ENCODE results near the gene KLK1. TPM values are rescaled to one million over a fixed set of nuclear protein-coding genes. Genes with fewer than 3 reads are reported as not detected.
"Not testable (repeated sequence)": the region's sequence is repeated elsewhere in the genome, so short reads cannot be mapped to it uniquely, and the experiment has no call there.

Gene KLK1
- total RNA-seq, 2 donors from 2014 or later, result 0.27 TPM; not detected in 1

DNA sequence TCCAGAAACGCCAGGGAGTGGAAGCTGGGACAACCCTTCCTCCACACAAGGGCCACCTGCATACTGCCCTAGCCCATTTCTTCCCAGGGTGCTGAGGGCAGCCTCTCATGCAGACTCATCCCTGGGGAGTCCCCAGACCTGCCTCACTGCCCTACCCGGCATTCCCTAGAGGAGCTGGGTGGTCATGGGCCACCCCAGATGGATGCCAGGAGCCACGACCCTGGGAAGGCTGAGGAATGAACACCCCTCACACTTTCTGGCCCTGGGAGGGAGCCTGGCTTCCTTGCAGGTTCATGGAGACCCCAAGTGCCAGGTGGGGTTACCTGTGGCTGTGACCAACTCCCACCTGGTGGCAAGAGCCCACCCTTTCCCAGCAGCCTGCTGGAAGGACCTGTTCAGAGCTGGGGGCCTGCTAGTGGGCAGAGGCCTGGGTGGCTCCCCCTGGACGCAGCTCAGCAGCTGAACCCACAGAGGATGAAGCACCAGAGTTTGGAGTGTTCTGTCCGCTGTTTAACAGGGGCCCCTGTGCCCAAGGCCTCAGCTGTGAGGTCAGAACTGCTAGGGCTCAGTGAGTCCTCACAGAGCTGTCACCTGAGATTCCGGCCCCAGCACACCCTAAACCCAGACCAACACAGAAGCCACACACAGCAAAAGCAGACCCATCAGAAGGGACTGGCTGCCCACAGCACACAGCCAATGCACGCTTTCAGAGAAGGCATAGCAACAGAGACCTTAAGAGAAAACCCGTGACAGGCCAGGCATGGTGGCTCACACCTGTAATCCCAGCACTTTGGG, 26.8 kb downstream of the KLK1 start:
- ATAC-seq (no peak), DNase-seq (no peak)
- intact Hi-C loops (cut with DNase I), result no loop called here

DNA sequence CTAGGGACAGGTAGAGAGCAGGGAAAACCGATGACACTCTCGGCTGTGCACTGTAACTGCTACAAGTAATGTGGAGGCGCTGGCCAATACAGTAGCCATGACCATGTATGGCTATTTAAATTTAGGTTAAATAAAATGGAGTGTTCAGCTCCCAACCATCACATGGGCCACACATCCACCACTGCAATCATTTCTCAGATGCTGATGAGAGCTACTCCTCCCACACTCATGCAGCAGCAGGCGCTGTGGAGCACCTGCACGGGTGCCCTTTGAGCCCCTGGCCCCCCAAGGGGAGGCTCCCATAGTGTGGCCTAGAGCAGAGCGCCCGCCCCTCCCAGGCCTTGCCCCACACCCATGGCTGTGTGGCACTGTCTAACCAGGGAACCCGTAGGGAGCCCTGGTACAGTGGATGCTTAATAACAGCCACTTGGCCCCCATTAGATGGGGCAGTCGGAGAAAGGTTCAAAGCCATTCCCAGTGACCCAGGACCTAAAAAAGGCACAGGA, 27.4 kb downstream of the KLK1 start:
- intact Hi-C loops (cut with DNase I), result no loop called here
- ATAC-seq, result no peak
- no peak for DNase-seq

DNA sequence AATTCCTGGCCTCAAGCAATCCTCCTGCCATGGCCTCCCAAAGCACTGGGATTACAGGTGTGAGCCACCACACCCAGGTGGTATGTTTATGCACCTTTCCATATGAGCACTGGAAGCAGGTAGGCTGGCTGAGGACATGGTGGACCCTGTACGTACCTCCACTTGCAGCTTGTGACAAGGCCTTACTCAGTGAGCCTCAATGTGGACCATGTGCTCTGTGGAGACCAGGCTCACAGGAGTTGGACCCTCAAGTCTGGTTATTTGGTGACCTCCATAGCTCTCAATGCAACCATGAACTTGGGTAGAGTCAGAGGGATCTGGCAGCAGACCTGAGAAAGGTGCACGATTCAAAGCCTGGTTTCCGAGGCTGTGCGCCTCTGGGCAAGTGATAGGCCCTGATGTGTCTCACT, 27.9 kb downstream of the KLK1 start:
- no peak for DNase-seq
- ATAC-seq, result no peak
- intact Hi-C loops (cut with DNase I), result no loop called here

DNA sequence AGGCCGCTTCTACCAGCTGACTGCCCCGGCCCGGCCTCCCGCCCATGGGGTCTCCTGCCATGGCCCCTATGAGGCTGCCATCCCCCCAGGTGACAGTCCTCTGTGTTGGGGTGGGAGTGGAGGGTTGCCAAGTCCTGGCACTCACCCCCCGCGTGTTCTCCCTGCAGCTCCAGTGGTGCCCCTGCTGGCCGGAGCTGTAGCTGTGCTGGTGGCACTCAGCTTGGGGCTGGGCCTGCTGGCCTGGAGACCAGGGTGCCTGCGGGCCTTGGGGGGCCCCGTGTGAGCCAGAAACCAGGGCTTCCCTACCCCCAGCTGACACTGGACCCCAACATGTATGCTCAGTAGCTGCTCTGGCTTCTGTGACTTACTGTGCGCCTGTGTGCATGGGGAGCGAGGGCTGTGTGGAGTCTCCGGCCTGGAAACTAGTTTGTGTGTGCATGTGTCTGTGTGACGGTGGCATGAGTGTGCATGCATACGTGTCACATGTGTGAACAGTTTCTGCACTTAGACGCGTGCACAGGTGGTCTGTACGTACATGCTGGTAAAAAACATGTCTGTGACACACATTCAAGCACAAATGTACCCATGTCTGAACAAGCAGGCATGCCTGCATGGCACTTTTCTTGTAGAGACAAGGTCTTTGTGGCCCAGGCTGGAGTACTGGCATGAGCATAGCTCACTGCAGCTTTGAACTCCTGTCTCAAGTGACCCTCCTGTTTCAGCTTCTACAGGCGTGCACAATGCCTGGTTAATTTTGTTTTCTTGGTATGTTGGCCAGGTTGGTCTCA, 28.5 kb downstream of the KLK1 start:
- intact Hi-C loops (cut with DNase I), result no loop called here
- DNase-seq (no peak), ATAC-seq (peak in 1 of 2 donors; percentile 4)

DNA sequence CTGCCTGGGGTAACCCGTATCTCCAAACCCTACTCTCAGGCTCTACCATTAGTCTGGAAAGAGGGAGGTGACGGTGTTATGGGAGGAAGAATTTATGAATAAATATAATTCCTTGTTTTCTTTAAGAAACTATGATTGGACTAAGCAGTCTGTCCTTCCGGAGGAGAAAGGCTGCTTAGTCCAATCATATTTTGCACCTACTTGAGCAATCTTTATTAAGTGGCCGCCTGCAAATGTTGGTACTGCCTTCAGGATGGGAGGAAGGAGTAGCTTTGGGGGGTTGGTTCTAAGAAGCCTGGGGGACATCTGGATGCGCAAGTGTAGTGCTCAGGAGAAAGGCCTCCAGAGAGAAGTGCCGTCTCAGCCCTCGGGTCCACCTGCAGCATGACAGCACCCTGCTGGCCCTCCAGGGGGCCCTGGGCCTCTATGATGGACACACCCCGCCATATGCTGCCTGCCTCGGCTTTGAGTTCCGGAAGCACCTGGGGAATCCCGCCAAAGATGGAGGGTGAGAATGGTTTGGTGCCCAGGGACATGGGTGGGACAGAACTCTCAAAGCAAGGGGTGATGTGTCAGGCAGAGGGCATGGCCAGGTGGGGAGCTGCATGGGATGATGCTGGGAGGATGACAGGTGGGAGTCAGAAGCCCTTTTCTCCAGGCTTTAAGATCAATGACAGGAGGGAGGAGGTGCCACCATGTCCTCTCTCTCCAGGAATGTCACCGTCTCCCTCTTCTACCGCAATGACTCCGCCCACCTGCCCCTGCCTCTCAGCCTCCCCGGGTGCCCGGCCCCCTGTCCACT, 29.3 kb downstream of the KLK1 start:
- DNase-seq (no peak), ATAC-seq (peak in 1 of 2 donors; percentile 6)
- intact Hi-C loops (cut with DNase I), result no loop called here

DNA sequence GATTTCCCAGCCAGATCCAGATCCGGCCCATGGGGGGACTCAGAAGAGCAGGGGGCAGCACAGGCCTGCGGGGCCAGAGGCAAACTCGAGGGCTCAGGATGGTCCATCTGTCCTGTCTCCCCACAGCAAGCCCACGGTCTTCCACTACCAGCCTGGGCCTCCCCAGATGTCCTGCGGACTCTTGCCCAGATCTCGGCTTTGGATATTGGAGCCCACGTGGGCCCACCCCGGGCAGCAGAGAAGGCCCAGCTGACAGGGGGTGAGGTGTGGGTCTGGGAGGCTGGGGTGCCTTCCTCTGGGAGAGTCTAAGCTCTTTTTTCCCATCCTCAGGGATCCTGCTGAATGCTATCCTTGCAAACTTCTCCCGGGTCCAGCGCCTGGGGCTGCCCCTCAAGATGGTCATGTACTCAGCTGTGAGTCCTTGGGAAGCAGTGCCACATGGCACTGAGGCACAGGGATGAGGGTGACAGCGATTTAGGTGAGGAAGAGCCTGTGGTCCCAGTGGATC, 30.0 kb downstream of the KLK1 start:
- no peak for ATAC-seq
- intact Hi-C loops (cut with DNase I), result no loop called here

DNA sequence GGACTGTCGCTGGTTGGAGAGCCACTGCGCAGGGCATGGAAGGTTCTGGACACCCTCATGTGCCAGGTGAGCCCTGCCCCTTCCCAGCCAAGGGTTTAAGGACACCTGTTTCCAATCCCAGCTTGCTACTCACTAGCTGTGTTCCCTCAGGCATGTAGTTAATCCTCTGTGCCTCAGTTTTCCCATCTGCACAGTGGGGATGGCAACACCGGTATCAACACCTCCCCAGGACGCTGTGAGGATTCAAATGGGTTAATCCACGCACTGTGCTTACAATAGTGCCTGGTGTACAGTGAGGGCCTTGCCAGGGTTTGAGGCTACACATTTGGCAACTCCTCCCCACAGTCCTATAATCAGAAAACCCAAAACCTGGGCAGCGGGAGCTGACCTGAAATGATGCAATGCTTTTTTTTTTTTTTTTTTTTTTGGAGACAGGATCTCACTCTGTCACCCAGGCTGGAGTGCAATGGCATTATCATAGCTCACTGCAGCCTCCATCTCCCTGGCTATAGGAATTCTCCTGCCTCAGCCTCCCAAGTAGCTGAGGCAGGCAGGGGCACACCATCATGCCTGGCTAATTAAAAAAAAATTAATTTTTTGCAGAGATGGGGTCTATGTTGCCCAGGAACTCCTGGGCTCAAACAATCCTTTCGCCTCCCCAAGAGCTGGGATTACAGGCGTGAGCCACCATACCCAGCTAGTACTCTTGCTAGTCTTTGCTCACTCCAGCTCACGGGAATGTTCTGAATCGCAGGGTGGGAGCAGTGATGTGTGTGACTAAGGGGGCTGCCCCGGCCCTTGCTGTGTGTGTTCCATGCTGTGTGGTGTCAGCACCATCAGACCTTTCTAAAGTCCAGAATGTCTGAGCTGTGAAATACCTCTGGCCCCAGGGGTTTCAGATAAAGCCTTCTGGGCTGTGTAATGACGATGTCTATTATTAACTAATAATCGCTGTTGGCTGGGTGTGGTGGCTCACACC, 31.0 kb downstream of the KLK1 start:
- intact Hi-C loops (cut with DNase I), result no loop called here
- ATAC-seq, result no peak
- DNase-seq, result no peak

More for the DNA sequence above, 30.0 kb downstream of the KLK1 start:
- DNase-seq, result no peak

DNA sequence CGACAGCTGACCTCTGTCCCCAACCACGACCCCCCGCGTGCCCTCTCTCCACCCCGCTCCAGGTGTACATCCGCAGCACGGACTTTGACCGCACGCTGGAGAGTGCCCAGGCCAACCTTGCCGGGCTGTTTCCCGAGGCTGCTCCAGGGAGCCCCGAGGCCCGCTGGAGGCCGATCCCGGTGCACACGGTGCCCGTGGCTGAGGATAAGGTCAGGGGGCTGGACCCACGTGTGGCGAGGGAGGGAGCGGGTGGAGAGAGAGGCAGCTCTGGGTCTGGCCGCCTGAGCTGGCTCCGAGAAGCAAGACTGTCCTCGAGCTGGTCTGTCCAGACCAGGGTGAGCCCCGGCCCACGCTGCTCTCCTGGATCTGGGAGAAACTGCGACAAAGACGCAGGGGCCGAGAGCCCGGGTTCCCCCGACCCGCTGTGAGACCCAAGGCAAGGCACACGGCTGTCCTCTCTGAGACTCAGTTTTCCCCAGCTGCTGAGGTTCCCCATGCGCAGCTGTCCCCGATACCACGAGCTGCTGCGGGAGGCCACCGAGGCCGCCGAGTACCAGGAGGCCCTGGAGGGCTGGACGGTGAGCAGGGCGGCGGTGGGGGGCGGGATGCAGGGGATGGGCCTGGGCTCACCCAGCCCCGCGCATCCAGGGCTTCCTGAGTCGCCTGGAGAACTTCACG, 31.9 kb downstream of the KLK1 start:
- DNase-seq, result no peak
- no peak for ATAC-seq
- intact Hi-C loops (cut with DNase I), result no loop called here

DNA sequence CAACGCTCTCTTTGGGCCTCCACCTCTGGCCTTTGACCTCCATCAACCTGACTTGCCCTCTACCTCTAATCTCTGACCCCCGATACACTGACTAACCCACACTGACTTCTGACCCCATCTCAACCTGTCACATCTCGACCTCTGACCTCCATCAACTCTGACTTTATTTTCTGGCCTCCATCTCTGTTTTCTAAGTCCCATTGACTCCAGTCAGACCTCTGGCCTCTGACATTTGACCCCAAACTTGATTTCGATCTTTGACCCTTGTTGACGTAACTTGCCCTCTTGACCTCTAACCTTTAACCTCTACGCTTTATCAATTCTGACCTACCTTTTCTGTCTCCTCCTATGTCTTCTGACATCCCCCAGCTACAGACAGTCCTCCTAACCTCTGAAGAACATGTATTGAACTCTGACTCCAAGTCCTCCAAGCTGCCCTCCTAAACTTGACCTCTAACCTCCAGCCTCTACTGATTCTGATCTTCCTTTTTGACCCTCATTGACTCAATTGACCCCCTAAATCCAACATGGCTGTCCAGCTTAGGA, 32.6 kb downstream of the KLK1 start:
- DNase-seq, result no peak
- no peak for ATAC-seq
- intact Hi-C loops (cut with DNase I), result no loop called here

DNA sequence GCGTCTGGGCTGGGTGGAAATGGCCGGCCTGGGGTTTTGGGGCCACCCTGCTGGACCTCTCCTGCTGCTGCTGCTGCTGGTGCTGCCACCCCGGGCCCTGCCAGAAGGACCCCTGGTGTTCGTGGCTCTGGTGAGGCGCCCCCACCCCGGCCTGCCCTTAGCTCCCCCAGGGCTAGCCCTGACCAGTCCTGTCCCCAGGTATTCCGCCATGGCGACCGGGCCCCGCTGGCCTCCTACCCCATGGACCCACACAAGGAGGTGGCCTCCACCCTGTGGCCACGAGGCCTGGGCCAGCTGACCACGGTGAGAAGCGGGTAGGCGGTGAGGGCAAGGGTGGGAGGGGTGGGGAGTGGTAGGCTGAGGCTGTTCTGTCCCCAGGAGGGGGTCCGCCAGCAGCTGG, 33.2 kb downstream of the KLK1 start, which contains the start of gene ACP4:
TSS of gene ACP4 (plus strand) at position 20 of the 400 bp plus-strand sequence. CDS start at position 20, 0 bp downstream.
- DNase-seq (no peak), ATAC-seq (no peak)
- intact Hi-C loops (cut with DNase I), result no loop called here

DNA sequence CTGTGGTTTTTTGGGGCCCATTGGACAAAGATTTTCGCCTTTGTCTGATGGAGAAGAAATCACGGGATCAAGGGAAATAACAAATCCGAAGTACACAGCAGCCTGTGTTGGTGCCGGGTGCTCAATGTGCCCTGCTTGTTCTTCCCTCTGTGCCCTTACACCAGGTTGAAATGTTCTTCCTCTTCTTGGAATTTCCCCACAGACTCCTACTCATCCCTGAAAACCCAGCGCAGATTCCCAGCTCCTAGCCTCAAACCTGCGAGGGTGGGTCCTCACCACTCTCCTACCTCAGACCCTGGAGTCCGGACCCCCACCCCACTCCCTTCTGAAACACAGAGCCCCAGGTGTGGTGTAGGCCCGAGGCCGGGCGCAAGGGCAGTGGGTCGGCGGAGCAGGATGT, 38.3 kb downstream of the KLK1 start:
- DNase-seq (no peak), ATAC-seq (no peak)
- intact Hi-C loops (cut with DNase I), result loop anchor here in 1 of 2 donors (10.0 kb wide), 3 partner anchors 81 to 431 kb away; no protein-coding TSS in a partner anchor

DNA sequence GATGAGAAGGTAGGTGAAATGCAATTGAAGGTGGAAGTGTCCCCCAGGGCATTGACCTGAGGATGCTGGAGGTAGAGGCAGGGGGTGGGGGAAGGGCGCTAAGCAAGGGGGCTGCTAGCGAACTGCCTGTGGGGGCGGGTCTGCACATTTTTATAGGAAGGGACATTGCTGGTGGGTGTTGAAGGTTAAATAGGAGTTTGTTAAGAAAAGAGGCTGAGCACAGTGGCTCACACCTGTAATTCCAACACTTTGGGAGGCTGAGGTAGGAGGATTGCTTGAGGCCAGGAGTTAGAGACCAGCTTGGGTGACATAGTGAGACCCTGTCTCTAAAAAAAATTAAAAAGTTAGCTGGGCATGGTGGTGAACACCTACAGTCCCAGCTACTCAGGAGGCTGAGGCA, 38.9 kb downstream of the KLK1 start:
- intact Hi-C loops (cut with DNase I), result loop anchor here in 1 of 2 donors (10.0 kb wide), 3 partner anchors 80 to 430 kb away; no protein-coding TSS in a partner anchor
- ATAC-seq, result no peak
- no peak for DNase-seq

DNA sequence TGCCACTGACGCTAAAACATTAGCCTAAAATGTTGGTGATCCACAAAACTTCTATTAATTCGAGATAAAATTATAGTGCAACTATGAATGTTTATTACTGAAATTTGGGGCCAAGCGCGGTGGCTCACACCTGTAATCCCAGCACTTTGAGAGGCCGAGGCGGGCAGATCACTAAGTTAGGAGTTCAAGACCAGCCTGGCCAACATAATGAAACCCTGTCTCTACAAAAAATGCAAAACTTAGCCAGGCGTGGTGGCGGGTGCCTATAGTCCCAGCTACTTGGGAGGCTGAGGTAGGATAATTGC, 39.8 kb downstream of the KLK1 start:
- not testable (repeated sequence) for ATAC-seq, DNase-seq
- intact Hi-C loops (cut with DNase I), result loop anchor here (2.0 to 10.0 kb wide), 4 partner anchors 79 to 429 kb away; no protein-coding TSS in a partner anchor

DNA sequence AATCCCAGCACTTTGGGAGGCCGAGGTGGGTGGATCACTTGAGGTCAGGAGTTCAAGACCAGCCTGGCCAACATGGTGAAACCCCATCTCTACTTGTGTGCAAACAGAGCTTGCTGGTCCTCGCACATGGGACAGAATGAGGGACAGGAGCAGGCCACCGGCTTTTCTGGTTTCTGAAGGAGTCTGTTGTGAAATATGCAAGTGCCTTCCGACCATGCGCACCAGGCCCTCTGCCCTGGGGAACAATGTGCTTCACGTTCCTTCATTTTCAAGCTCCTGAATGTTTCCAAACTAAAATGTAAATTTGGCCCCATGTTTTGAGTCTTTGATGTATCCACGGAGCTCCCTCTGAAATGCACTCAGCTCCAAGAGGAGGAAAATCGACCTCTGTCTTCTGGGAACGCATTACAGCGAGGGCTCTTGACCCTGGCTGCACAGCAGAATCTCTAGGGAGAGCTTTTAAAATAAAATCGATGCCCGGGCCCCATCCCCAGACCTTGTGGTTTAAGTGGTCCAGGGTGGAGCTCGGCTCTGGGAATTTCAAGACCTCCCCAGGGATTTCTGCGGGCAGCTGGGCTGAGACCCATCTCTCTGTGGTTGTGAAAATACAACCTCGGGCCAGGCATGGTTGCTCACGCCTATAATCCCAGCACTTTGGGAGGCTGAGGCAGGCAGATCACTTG, 42.7 kb downstream of the KLK1 start:
- intact Hi-C loops (cut with DNase I), result loop anchor here in 1 of 2 donors (10.0 kb wide), 3 partner anchors 76 to 426 kb away; no protein-coding TSS in a partner anchor
- DNase-seq (no peak), ATAC-seq (no peak)

DNA sequence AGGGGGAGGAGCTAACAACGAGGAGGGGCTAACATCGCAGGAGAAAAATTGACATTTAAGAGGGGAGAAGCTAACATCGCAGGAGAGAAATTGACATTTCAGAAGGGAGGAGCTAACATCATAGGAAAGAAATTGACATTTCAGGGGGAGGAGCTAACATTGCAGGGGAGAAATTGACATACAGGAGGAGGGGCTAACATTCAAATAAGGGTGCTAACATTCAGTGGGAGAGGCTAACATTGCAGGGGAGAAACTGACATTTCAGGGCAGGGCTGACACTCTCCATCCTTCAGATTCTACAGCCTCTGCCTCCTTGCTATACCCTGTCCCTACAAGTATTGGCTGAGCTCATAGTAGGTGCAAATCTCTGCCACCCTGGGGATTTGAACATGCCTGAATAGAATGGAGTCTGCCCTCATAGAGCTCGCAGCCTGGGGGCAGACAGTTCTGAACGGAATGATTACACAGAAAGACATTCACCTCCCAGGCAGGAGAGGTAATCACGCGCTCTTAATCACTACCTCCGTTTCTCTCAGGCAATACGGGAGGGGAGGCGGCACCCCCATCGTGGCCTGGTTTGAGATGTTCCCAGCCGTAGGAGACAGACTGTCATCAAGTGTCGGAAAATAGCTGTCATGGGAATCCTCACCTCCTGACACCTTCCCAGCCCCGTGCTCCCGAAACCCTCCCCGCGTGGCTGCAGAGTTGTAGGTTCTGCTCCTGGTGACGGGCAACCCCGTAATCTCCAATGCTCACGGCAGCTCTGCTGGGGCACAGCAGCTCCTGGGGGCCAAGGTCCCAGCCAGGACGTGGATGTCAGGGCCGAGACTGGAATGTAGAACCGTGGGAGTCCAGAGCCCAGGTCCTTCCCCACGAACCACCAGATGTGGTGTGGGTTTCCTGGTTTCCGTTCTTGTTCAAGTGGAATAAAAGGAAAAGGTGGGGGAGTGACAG, 43.8 kb downstream of the KLK1 start:
- DNase-seq (no peak), ATAC-seq (no peak)
- intact Hi-C loops (cut with DNase I), result loop anchor here (10.0 kb wide), 3 partner anchors 75 to 425 kb away; no protein-coding TSS in a partner anchor
